Measurements from ENCODE around the gene GABRB2. TPM values are rescaled to one million over a fixed set of nuclear protein-coding genes. Genes with fewer than 3 reads are reported as not detected.

Gene GABRB2
- total and polyA plus RNA-seq, 3 experiments from 2014 or later = not detected

GRCh38 chr5:161397448-161397847, 149.1 kb downstream of the GABRB2 start:
- Mint-ChIP-seq H3K4me3 (no peak overlapping the region), H3K27ac (no peak overlapping the region), H3K4me1 (no peaks in the 10 kb centered on the region), H3K36me3 (no peaks in the 10 kb centered on the region), H3K9me3 (peaks cover 0 to 5% (median 0%) of the 10 kb centered on the region in 5 donors), H3K27me3 (peaks cover 0 to 2% of the 10 kb centered on the region in 2 donors)
- ChIA-PET CTCF (no interaction called here), POLR2A (no interaction called here)
- Histone ChIP-seq H3K9me3 (ENCODE audit: low read length) (no peaks in the 10 kb centered on the region), H3K36me3 (ENCODE audit: insufficient read depth, low read length) (no peaks in the 10 kb centered on the region), H3K4me3 (ENCODE audit: low read length) (no peak overlapping the region), H3K27me3 (ENCODE audit: insufficient read depth, low read length, poor library complexity, severe bottlenecking) (no peaks in the 10 kb centered on the region), H3K27ac (ENCODE audit: low read depth, low read length) (no peak overlapping the region), H3K4me1 (ENCODE audit: insufficient read depth, low read length) (no peaks in the 10 kb centered on the region)
- no peak for DNase-seq

GRCh38 chr5:161396171-161396570, 150.4 kb downstream of the GABRB2 start:
- ChIA-PET CTCF (no interaction called here), POLR2A (interaction anchor here (0.7 kb wide), 1 partner anchor 9 kb away, joined by 3 read pairs; no protein-coding TSS in a partner anchor)
- no peak overlapping the region for H3K27ac Mint-ChIP-seq

GRCh38 chr5:161391724-161392123, 154.8 kb downstream of the GABRB2 start:
- H3K4me3 ChIP-seq (ENCODE audit: low read length) = no peak overlapping the region
- no peaks in the 10 kb centered on the region for H3K9me3 ChIP-seq (ENCODE audit: low read length)
- Mint-ChIP-seq H3K36me3 (no peaks in the 10 kb centered on the region), H3K27ac (no peak overlapping the region), H3K9me3 (peaks cover 0 to 5% (median 2%) of the 10 kb centered on the region in 5 donors), H3K27me3 (no peaks in the 10 kb centered on the region), H3K4me3 (no peak overlapping the region), H3K4me1 (no peaks in the 10 kb centered on the region)
- H3K27me3 ChIP-seq (ENCODE audit: insufficient read depth, low read length, poor library complexity, severe bottlenecking) = no peaks in the 10 kb centered on the region
- DNase-seq = no peak
- POLR2A ChIA-PET = no interaction called here
- no peak overlapping the region for H3K27ac ChIP-seq (ENCODE audit: low read depth, low read length)
- no peaks in the 10 kb centered on the region for H3K4me1 ChIP-seq (ENCODE audit: insufficient read depth, low read length)
- H3K36me3 ChIP-seq (ENCODE audit: insufficient read depth, low read length) = no peaks in the 10 kb centered on the region
- CTCF ChIA-PET = no interaction called here

More at GRCh38 chr5:161396171-161396570, 150.4 kb downstream of the GABRB2 start:
- no peaks in the 10 kb centered on the region for H3K36me3 Mint-ChIP-seq
- H3K27me3 ChIP-seq (ENCODE audit: insufficient read depth, low read length, poor library complexity, severe bottlenecking) = no peaks in the 10 kb centered on the region
- no peaks in the 10 kb centered on the region for H3K36me3 ChIP-seq (ENCODE audit: insufficient read depth, low read length)
- peaks cover 0 to 2% of the 10 kb centered on the region in 2 donors for H3K27me3 Mint-ChIP-seq
- H3K9me3 ChIP-seq (ENCODE audit: low read length) = no peaks in the 10 kb centered on the region
- no peak for DNase-seq
- no peaks in the 10 kb centered on the region for H3K4me1 Mint-ChIP-seq
- no peak overlapping the region for H3K4me3 Mint-ChIP-seq
- no peaks in the 10 kb centered on the region for H3K4me1 ChIP-seq (ENCODE audit: insufficient read depth, low read length)
- no peak overlapping the region for H3K27ac ChIP-seq (ENCODE audit: low read depth, low read length)
- H3K9me3 Mint-ChIP-seq = peaks cover 0 to 5% (median 0%) of the 10 kb centered on the region in 5 donors
- H3K4me3 ChIP-seq (ENCODE audit: low read length) = no peak overlapping the region

- Mint-ChIP-seq H3K9me3 (peaks cover 0 to 5% (median 2%) of the 10 kb centered on the region in 5 donors), H3K27ac (no peak overlapping the region), H3K4me3 (no peak overlapping the region), H3K36me3 (no peaks in the 10 kb centered on the region), H3K27me3 (no peaks in the 10 kb centered on the region), H3K4me1 (no peaks in the 10 kb centered on the region)
- ChIA-PET POLR2A (no interaction called here), CTCF (no interaction called here)
- no peak for DNase-seq
- H3K27ac ChIP-seq (ENCODE audit: low read depth, low read length) = no peak overlapping the region
- no peak overlapping the region for H3K4me3 ChIP-seq (ENCODE audit: low read length)
- H3K4me1 ChIP-seq (ENCODE audit: insufficient read depth, low read length) = no peaks in the 10 kb centered on the region
- no peaks in the 10 kb centered on the region for H3K9me3 ChIP-seq (ENCODE audit: low read length)
- H3K27me3 ChIP-seq (ENCODE audit: insufficient read depth, low read length, poor library complexity, severe bottlenecking) = no peaks in the 10 kb centered on the region
- no peaks in the 10 kb centered on the region for H3K36me3 ChIP-seq (ENCODE audit: insufficient read depth, low read length)
Measured at GRCh38 chr5:161391016-161391415, 155.5 kb downstream of the GABRB2 start.

GRCh38 chr5:161387121-161387520, 159.4 kb downstream of the GABRB2 start:
- Histone ChIP-seq H3K4me3 (ENCODE audit: low read length) (no peak overlapping the region), H3K27me3 (ENCODE audit: insufficient read depth, low read length, poor library complexity, severe bottlenecking) (no peaks in the 10 kb centered on the region), H3K36me3 (ENCODE audit: insufficient read depth, low read length) (no peaks in the 10 kb centered on the region), H3K4me1 (ENCODE audit: insufficient read depth, low read length) (no peaks in the 10 kb centered on the region), H3K27ac (ENCODE audit: low read depth, low read length) (no peak overlapping the region), H3K9me3 (ENCODE audit: low read length) (no peaks in the 10 kb centered on the region)
- no peak overlapping the region for H3K27ac Mint-ChIP-seq
- peaks cover 0 to 1% of the 10 kb centered on the region in 2 donors for H3K27me3 Mint-ChIP-seq
- no peak overlapping the region for H3K4me3 Mint-ChIP-seq
- DNase-seq = no peak
- peaks cover 0 to 4% (median 0%) of the 10 kb centered on the region in 5 donors for H3K9me3 Mint-ChIP-seq
- ChIA-PET POLR2A (no interaction called here), CTCF (no interaction called here)
- no peaks in the 10 kb centered on the region for H3K4me1 Mint-ChIP-seq
- no peaks in the 10 kb centered on the region for H3K36me3 Mint-ChIP-seq

GRCh38 chr5:161385027-161385426, 161.5 kb downstream of the GABRB2 start:
- no peak overlapping the region for H3K4me3 Mint-ChIP-seq
- H3K27me3 ChIP-seq (ENCODE audit: insufficient read depth, low read length, poor library complexity, severe bottlenecking) = no peaks in the 10 kb centered on the region
- H3K9me3 Mint-ChIP-seq = peaks cover 0 to 2% (median 0%) of the 10 kb centered on the region in 5 donors
- H3K36me3 Mint-ChIP-seq = no peaks in the 10 kb centered on the region
- CTCF ChIA-PET = no interaction called here
- H3K4me1 Mint-ChIP-seq = no peaks in the 10 kb centered on the region
- no peak overlapping the region for H3K27ac Mint-ChIP-seq
- H3K4me1 ChIP-seq (ENCODE audit: insufficient read depth, low read length) = no peaks in the 10 kb centered on the region
- no peaks in the 10 kb centered on the region for H3K36me3 ChIP-seq (ENCODE audit: insufficient read depth, low read length)
- POLR2A ChIA-PET = no interaction called here
- H3K27me3 Mint-ChIP-seq = peaks cover 0 to 1% of the 10 kb centered on the region in 2 donors
- H3K9me3 ChIP-seq (ENCODE audit: low read length) = no peaks in the 10 kb centered on the region
- DNase-seq = no peak
- H3K27ac ChIP-seq (ENCODE audit: low read depth, low read length) = no peak overlapping the region
- no peak overlapping the region for H3K4me3 ChIP-seq (ENCODE audit: low read length)

GRCh38 chr5:161382685-161383084, 163.8 kb downstream of the GABRB2 start:
- no peak for DNase-seq
- POLR2A ChIA-PET = no interaction called here
- Mint-ChIP-seq H3K27me3 (peaks cover 0 to 1% of the 10 kb centered on the region in 2 donors), H3K36me3 (no peaks in the 10 kb centered on the region), H3K4me1 (no peaks in the 10 kb centered on the region), H3K27ac (no peak overlapping the region), H3K4me3 (no peak overlapping the region), H3K9me3 (no peaks in the 10 kb centered on the region)
- H3K4me1 ChIP-seq (ENCODE audit: insufficient read depth, low read length) = no peaks in the 10 kb centered on the region
- no peak overlapping the region for H3K27ac ChIP-seq (ENCODE audit: low read depth, low read length)
- H3K27me3 ChIP-seq (ENCODE audit: insufficient read depth, low read length, poor library complexity, severe bottlenecking) = no peaks in the 10 kb centered on the region
- CTCF ChIA-PET = no interaction called here
- no peaks in the 10 kb centered on the region for H3K36me3 ChIP-seq (ENCODE audit: insufficient read depth, low read length)
- no peak overlapping the region for H3K4me3 ChIP-seq (ENCODE audit: low read length)
- H3K9me3 ChIP-seq (ENCODE audit: low read length) = no peaks in the 10 kb centered on the region

GRCh38 chr5:161380486-161380885, 166.0 kb downstream of the GABRB2 start:
- Histone ChIP-seq H3K4me3 (ENCODE audit: low read length) (no peak overlapping the region), H3K4me1 (ENCODE audit: insufficient read depth, low read length) (no peaks in the 10 kb centered on the region), H3K36me3 (ENCODE audit: insufficient read depth, low read length) (no peaks in the 10 kb centered on the region), H3K27ac (ENCODE audit: low read depth, low read length) (no peak overlapping the region), H3K27me3 (ENCODE audit: insufficient read depth, low read length, poor library complexity, severe bottlenecking) (no peaks in the 10 kb centered on the region), H3K9me3 (ENCODE audit: low read length) (no peaks in the 10 kb centered on the region)
- H3K9me3 Mint-ChIP-seq = no peaks in the 10 kb centered on the region
- CTCF ChIA-PET = no interaction called here
- DNase-seq = no peak
- no peak overlapping the region for H3K4me3 Mint-ChIP-seq
- H3K27ac Mint-ChIP-seq = no peak overlapping the region
- POLR2A ChIA-PET = no interaction called here
- no peaks in the 10 kb centered on the region for H3K27me3 Mint-ChIP-seq
- no peaks in the 10 kb centered on the region for H3K4me1 Mint-ChIP-seq
- no peaks in the 10 kb centered on the region for H3K36me3 Mint-ChIP-seq

GRCh38 chr5:161378701-161379100, 167.8 kb downstream of the GABRB2 start:
- ChIA-PET CTCF (no interaction called here), POLR2A (no interaction called here)
- H3K27ac Mint-ChIP-seq = no peak overlapping the region
- no peaks in the 10 kb centered on the region for H3K9me3 Mint-ChIP-seq
- no peaks in the 10 kb centered on the region for H3K27me3 ChIP-seq (ENCODE audit: insufficient read depth, low read length, poor library complexity, severe bottlenecking)
- H3K4me1 ChIP-seq (ENCODE audit: insufficient read depth, low read length) = no peaks in the 10 kb centered on the region
- H3K36me3 Mint-ChIP-seq = no peaks in the 10 kb centered on the region
- DNase-seq = no peak
- H3K27ac ChIP-seq (ENCODE audit: low read depth, low read length) = no peak overlapping the region
- H3K4me1 Mint-ChIP-seq = no peaks in the 10 kb centered on the region
- no peaks in the 10 kb centered on the region for H3K27me3 Mint-ChIP-seq
- no peak overlapping the region for H3K4me3 Mint-ChIP-seq
- H3K36me3 ChIP-seq (ENCODE audit: insufficient read depth, low read length) = no peaks in the 10 kb centered on the region
- no peaks in the 10 kb centered on the region for H3K9me3 ChIP-seq (ENCODE audit: low read length)
- no peak overlapping the region for H3K4me3 ChIP-seq (ENCODE audit: low read length)
